HG03469 (cell line): ENCODE results near the gene AUH.
"Not testable (repeated sequence)": the region's sequence is repeated elsewhere in the genome, so short reads cannot be mapped to it uniquely, and the experiment has no call there.

Source experiments
- ATAC-seq: cut with Tn5 transposase; IDR thresholded peaks from one replicate; pipeline ENCODE4 v1.9.1; 2021; ENCODE audit warnings: mild to moderate bottlenecking, moderate library complexity, moderate number of reproducible peaks; ENCODE audit not compliant: unreplicated experiment

The AUH gene

GRCh38 chr9:91382298-91382697 lies 20.6 kb upstream of the AUH start:
- ATAC-seq, result no peak

- no peak for ATAC-seq
These were observed 17.7 kb upstream of the AUH start for GRCh38 chr9:91379426-91379825.

GRCh38 chr9:91378695-91379127 lies 17.0 kb upstream of the AUH start:
- no peak for ATAC-seq

GRCh38 chr9:91378054-91378453 lies 16.3 kb upstream of the AUH start:
- not testable (repeated sequence) for ATAC-seq

GRCh38 chr9:91376239-91376638 lies 14.5 kb upstream of the AUH start:
- ATAC-seq, result no peak

- no peak for ATAC-seq
These were observed 13.2 kb upstream of the AUH start for GRCh38 chr9:91374939-91375338.

- ATAC-seq, result no peak
These were observed 10.2 kb upstream of the AUH start for GRCh38 chr9:91371894-91372293.

- ATAC-seq, result not testable (repeated sequence)
These were observed 8.3 kb upstream of the AUH start for GRCh38 chr9:91370006-91370405.

GRCh38 chr9:91364702-91365101 lies 3.0 kb upstream of the AUH start:
- no peak for ATAC-seq

GRCh38 chr9:91364005-91364404 lies 2.3 kb upstream of the AUH start:
- ATAC-seq, result no peak

- ATAC-seq, result no peak
These were observed 413 bp upstream of the AUH start for GRCh38 chr9:91362051-91362611.

- no peak for ATAC-seq
These were observed 997 bp downstream of the AUH start for GRCh38 chr9:91360551-91361290.

GRCh38 chr9:91359734-91360470 lies 1.8 kb downstream of the AUH start:
- ATAC-seq, result no peak

GRCh38 chr9:91359083-91359482 lies 2.6 kb downstream of the AUH start:
- ATAC-seq, result no peak

GRCh38 chr9:91354881-91355280 lies 6.8 kb downstream of the AUH start:
- ATAC-seq, result no peak

- no peak for ATAC-seq
These were observed 12.6 kb downstream of the AUH start for GRCh38 chr9:91349115-91349555.

GRCh38 chr9:91348191-91348807 lies 13.4 kb downstream of the AUH start:
- ATAC-seq, result no peak

GRCh38 chr9:91347377-91347776 lies 14.3 kb downstream of the AUH start:
- ATAC-seq, result no peak

- ATAC-seq, result no peak
These were observed 15.1 kb downstream of the AUH start for GRCh38 chr9:91346644-91347043.

GRCh38 chr9:91345978-91346377 lies 15.7 kb downstream of the AUH start:
- ATAC-seq, result no peak

GRCh38 chr9:91342575-91342974 lies 19.1 kb downstream of the AUH start:
- ATAC-seq, result no peak

GRCh38 chr9:91341749-91342148 lies 20.0 kb downstream of the AUH start:
- no peak for ATAC-seq
